ENCODE measurements around the gene BDH1. TPM values are rescaled to one million over a fixed set of nuclear protein-coding genes. Genes with fewer than 3 reads are reported as not detected.
"Not testable (repeated sequence)": the region's sequence is repeated elsewhere in the genome, so short reads cannot be mapped to it uniquely, and the experiment has no call there.

The BDH1 gene
- 19.0 TPM for polyA plus RNA-seq

- no peaks in the 10 kb centered on the region for H3K9me3 Mint-ChIP-seq
- H3K4me3 Mint-ChIP-seq = peak within 1 kb of the TSS; percentile 90 to 98 (median 96)
- H3K4me1 Mint-ChIP-seq = peaks cover 8 to 18% (median 9%) of the 10 kb centered on the region in 3 donors
- H3K27me3 Mint-ChIP-seq = no peaks in the 10 kb centered on the region
- peak within 1 kb of the TSS; percentile 82 to 90 (median 87) for H3K27ac Mint-ChIP-seq
- no peaks in the 10 kb centered on the region for H3K36me3 Mint-ChIP-seq
Observed at GRCh38 chr3:197555281-197556261, at the start of gene BDH1. Gene BDH1, minus strand, starts transcription at chr3:197555968. Its CDS starts 9,525 bp downstream, at chr3:197546443.

- Mint-ChIP-seq H3K27ac (no peak overlapping the region), H3K4me3 (no peak overlapping the region), H3K4me1 (peaks cover 0 to 4% (median 0%) of the 10 kb centered on the region in 3 donors), H3K36me3 (peaks cover 2% of the 10 kb centered on the region), H3K9me3 (no peaks in the 10 kb centered on the region), H3K27me3 (no peaks in the 10 kb centered on the region)
Observed at GRCh38 chr3:197603317-197603933, 47.7 kb upstream of the BDH1 start.

GRCh38 chr3:197602351-197602750 lies 46.6 kb upstream of the BDH1 start:
- not testable (repeated sequence) for H3K36me3 Mint-ChIP-seq

GRCh38 chr3:197601566-197601840 lies 45.7 kb upstream of the BDH1 start:
- not testable (repeated sequence) for H3K4me1 Mint-ChIP-seq, H3K27me3 Mint-ChIP-seq, H3K27ac Mint-ChIP-seq, H3K9me3 Mint-ChIP-seq, H3K4me3 Mint-ChIP-seq, H3K36me3 Mint-ChIP-seq

More at GRCh38 chr3:197602351-197602750, 46.6 kb upstream of the BDH1 start:
- not testable (repeated sequence) for H3K27ac Mint-ChIP-seq, H3K4me1 Mint-ChIP-seq, H3K9me3 Mint-ChIP-seq, H3K27me3 Mint-ChIP-seq, H3K4me3 Mint-ChIP-seq

DNA sequence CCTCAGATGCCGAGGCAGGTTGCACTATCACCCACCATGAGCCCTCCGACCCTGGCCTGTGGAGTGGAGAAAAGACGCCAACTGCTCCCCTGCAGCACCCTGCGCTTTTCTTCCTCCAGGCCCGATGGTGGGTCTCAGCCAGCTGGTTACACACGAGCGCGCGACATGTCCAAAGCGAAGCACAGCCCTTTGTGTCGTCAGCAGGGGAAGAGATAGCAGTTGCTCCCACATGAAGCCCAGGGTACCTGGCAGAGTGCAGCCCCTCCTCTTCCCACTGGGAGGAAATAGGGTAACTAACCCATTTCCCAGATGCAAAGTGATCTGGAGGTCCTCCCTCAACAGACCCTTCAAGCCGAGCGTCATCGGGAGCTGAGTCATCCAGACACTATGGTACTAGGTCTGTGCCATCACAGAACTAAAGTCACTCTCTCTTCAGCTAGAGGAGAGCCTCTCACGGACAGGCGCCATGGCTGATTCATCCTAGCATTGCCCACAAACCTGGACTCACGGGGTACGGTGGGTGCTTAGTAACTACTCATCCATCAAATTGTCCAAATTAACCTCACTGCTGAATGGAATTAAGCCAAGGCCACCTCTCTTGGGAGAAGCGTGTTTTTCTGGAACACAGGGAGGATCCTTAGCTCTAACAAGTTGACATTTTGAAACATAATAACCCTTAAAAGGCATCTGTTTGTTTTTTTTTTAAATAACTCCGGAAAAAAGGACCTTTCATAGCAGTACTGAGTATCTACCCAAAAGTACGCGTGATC lies 45.2 kb upstream of the BDH1 start:
- Mint-ChIP-seq H3K36me3 (peaks cover 2% of the 10 kb centered on the region), H3K27ac (peak overlapping the region in 1 of 3 donors; percentile 82), H3K9me3 (no peaks in the 10 kb centered on the region), H3K27me3 (no peaks in the 10 kb centered on the region), H3K4me3 (no peak overlapping the region), H3K4me1 (peaks cover 0 to 4% (median 0%) of the 10 kb centered on the region in 3 donors)

- no peak overlapping the region for H3K4me3 Mint-ChIP-seq
- H3K36me3 Mint-ChIP-seq = peaks cover 2% of the 10 kb centered on the region
- peak overlapping the region in 1 of 3 donors; percentile 6 for H3K27ac Mint-ChIP-seq
Observed at GRCh38 chr3:197599089-197599765, 43.5 kb upstream of the BDH1 start.

DNA sequence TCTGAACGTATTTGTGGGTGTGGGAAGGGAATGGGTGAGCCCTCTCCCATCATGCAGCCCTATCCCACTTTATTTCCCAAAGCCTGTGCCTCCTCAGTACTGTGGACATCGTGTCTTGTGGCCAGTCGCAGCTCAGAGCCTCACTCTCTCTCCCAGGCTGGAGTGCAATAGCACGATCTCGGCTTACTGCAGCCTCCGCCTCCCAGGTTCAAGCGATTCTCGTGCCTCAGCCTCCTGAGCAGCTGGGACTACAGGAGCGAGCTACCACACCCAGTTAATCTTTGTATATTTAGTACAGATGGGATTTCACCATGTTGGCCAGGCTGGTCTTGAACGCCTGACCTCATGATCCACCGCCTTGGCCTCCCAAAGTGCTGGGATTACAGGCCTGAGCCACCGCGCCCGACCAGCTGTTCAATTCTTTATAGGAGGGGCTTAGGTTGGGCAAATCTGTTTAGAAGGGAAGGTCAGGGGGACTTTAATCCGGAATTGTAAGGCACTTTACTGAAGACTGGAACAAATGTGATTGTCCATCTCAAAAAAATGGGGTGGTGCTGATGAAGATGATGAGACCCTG lies 42.7 kb upstream of the BDH1 start:
- Mint-ChIP-seq H3K4me1 (peaks cover 0 to 4% (median 0%) of the 10 kb centered on the region in 3 donors), H3K9me3 (no peaks in the 10 kb centered on the region), H3K36me3 (peaks cover 2% of the 10 kb centered on the region), H3K27ac (peak overlapping the region in 1 of 3 donors; percentile 6), H3K4me3 (peak overlapping the region in 1 of 4 donors; percentile 67), H3K27me3 (peaks cover 1% of the 10 kb centered on the region)

More at GRCh38 chr3:197599089-197599765, 43.5 kb upstream of the BDH1 start:
- no peaks in the 10 kb centered on the region for H3K9me3 Mint-ChIP-seq
- peaks cover 0 to 4% (median 0%) of the 10 kb centered on the region in 3 donors for H3K4me1 Mint-ChIP-seq
- H3K27me3 Mint-ChIP-seq = peaks cover 1% of the 10 kb centered on the region

DNA sequence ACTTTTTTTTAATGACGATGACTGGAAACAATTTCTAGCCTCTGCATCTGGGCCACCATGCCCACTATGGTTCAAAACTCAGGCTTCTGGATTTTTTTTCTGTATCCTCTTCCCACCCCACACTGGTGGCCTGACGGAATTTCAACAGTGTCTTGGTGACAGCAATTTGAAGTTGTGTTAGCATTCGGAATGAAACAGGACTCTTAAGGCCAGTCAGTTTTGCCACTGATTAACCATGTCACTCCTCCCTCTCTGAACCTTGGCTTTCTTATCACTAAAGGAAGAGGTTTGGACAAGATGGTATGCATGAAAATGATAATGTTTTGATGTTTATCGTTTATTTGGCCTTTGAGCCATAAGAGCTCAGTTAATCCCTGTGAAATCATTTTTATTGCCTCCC lies 41.6 kb upstream of the BDH1 start:
- Mint-ChIP-seq H3K27ac (no peak overlapping the region), H3K4me1 (peaks cover 0 to 4% (median 0%) of the 10 kb centered on the region in 3 donors), H3K4me3 (no peak overlapping the region), H3K9me3 (no peaks in the 10 kb centered on the region), H3K36me3 (peaks cover 2% of the 10 kb centered on the region), H3K27me3 (peaks cover 1% of the 10 kb centered on the region)

DNA sequence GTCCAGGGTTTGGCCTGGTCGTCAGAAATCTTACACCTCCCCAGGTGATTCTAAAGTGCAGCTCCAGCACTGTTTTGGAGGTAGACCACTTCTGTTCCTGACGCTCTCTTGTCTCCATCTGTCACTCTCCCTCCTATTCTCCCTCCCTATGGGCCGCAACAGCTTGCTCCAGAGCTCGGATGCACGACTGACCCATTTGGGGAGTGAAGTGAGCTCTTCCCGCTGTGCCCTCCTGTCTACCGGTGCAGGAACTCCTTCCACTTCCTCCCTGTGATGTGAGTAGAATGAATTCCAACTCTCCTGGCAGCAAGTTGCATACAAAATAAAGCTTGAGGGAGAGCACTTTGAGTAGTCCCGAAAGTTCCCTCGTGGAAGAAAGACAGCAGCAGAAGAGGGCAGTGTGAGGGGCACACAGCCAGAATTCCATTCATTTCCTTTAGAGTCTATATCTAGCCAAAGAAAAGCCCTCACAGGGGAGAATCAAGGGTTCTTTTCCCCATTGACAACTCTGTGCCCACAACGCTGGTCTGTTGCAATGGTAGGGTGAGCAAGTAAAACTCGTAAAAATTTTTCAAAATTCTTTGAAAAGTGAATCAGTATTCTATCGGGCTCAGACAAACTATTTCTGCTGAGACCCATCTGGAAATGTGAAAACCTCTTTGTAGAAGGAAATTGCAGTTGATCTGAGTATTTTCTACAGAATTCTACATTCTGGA lies 39.9 kb upstream of the BDH1 start:
- Mint-ChIP-seq H3K4me1 (peaks cover 0 to 4% (median 3%) of the 10 kb centered on the region in 3 donors), H3K27ac (no peak overlapping the region), H3K27me3 (peaks cover 4% of the 10 kb centered on the region), H3K4me3 (no peak overlapping the region), H3K9me3 (no peaks in the 10 kb centered on the region), H3K36me3 (peaks cover 3% of the 10 kb centered on the region)

DNA sequence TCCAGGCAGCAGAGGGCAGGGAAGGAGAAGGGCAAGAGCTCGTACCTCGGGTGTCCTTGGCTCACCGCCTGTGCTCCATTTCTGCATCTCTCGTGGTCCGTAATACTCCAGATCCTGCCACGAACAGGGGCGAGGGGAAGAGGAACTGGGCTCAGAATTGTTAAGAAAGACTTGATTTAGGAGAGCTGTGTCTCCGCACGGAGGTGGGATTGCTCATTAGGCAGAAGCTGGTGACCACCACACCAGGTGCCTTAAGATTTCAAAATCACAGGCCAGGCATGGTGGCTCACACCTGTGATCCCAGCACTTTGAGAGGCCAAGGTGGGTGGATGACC lies 37.2 kb upstream of the BDH1 start:
- H3K9me3 Mint-ChIP-seq = no peaks in the 10 kb centered on the region
- H3K36me3 Mint-ChIP-seq = peaks cover 3% of the 10 kb centered on the region
- H3K27ac Mint-ChIP-seq = no peak overlapping the region
- H3K4me3 Mint-ChIP-seq = no peak overlapping the region
- H3K27me3 Mint-ChIP-seq = peaks cover 4% of the 10 kb centered on the region
- peaks cover 0 to 3% (median 0%) of the 10 kb centered on the region in 3 donors for H3K4me1 Mint-ChIP-seq

GRCh38 chr3:197592361-197593045 lies 36.7 kb upstream of the BDH1 start:
- H3K4me3 Mint-ChIP-seq = no peak overlapping the region
- peak overlapping the region in 1 of 3 donors; percentile 32 for H3K27ac Mint-ChIP-seq
- peaks cover 3% of the 10 kb centered on the region for H3K36me3 Mint-ChIP-seq
- H3K4me1 Mint-ChIP-seq = peaks cover 0 to 3% (median 0%) of the 10 kb centered on the region in 3 donors
- H3K27me3 Mint-ChIP-seq = peaks cover 7% of the 10 kb centered on the region
- no peaks in the 10 kb centered on the region for H3K9me3 Mint-ChIP-seq

DNA sequence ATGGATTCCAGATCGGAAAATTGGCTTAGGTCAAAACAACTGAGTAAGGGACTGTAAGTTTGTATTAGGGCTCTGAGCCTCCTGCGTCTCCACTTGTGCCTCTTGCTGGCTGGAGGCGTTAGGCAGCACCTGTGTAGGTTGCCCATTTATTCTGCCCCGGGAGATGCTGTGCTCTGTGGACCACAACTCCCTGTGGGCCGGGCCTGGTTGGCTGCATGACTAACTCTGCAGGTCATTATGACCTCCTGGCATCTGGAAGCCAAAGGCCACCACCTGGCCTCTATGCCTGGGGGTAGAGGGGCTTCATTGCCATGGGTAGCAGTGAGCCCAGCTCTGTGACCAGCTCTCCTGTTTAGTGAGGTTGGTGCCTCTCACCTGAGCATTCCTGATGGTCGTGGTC lies 36.0 kb upstream of the BDH1 start:
- no peaks in the 10 kb centered on the region for H3K9me3 Mint-ChIP-seq
- H3K4me3 Mint-ChIP-seq = peak overlapping the region in 1 of 4 donors; percentile 30
- peaks cover 0 to 3% (median 0%) of the 10 kb centered on the region in 3 donors for H3K4me1 Mint-ChIP-seq
- H3K27me3 Mint-ChIP-seq = peaks cover 7% of the 10 kb centered on the region
- no peak overlapping the region for H3K27ac Mint-ChIP-seq
- peaks cover 2% of the 10 kb centered on the region for H3K36me3 Mint-ChIP-seq

DNA sequence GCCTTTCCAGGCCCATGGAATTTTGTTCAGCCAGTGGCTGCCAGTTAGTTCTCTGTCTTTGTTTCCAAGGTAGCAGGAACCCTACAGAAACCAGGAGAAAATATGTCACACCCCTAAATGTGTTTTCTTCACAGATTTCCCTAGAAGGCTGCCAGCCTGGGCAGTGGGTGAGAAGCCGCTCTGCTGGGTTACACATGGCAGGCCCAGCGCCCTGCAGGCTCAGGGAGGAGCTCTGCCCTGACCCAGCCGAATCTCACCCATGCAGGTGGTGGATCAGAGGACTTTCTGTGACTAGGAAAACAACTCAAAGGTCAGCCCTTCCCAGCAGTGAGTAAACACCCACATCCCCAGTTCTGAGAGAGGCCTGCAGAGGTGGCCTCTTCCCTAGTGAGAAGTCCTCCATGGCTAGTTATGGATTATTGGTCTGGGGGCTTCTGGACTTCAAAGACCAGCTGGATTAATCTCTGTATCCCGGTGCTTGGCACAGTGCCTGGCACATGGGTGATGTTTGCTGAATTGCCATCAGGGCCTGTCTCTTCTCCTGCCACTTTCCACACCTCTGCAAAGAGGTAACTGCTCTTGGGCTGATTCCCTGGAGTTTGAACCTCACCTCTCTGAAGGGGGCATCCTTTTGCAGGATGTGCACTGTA lies 34.7 kb upstream of the BDH1 start:
- no peaks in the 10 kb centered on the region for H3K9me3 Mint-ChIP-seq
- peaks cover 2% of the 10 kb centered on the region for H3K36me3 Mint-ChIP-seq
- no peak overlapping the region for H3K4me3 Mint-ChIP-seq
- peaks cover 0 to 3% (median 0%) of the 10 kb centered on the region in 3 donors for H3K4me1 Mint-ChIP-seq
- H3K27me3 Mint-ChIP-seq = peaks cover 6% of the 10 kb centered on the region
- no peak overlapping the region for H3K27ac Mint-ChIP-seq
